HCT116 (cell line): Measurements from ENCODE around the gene MTLN. TPM values are rescaled to one million over a fixed set of nuclear protein-coding genes. Genes with fewer than 3 reads are reported as not detected.
A peak's percentile ranks its signal among the peaks of the same experiment; 100 is the strongest.

Experiments
- ATAC-seq: fragments of 200-7000 bp; cut with Tn5 transposase; 2 replicates; pipeline ENCODE4 v1.9.1; 2020; ENCODE audit warnings: mild to moderate bottlenecking, moderate library complexity
- BruUV-seq: library from RNA; stranded (reverse); fragments of 400-500 nt; replicated peaks from 2 replicates; lab custom pipeline; 2021; lab: Mats Ljungman, UMichigan
- CTCF ChIA-PET: fragments of 300-600 bp; sonication (Branson Sonifier 250); formaldehyde crosslinking; loops from one replicate; lab custom pipeline; 2021; ENCODE audit warnings: antibody characterized with exemption; lab: Charles Lee
- POLR2A ChIA-PET: fragments of 300-600, 350-600 bp; sonication (Branson Sonifier 250); formaldehyde crosslinking; loops from one replicate; lab custom pipeline; 2021; ENCODE audit warnings: antibody characterized with exemption; lab: Charles Lee
- RAD21 ChIA-PET, 2 experiments: fragments of 300-600 bp; sonication (Branson Sonifier 250); formaldehyde crosslinking; loops; one replicate each; lab custom pipeline; 2023; ENCODE audit warnings: low total read pairs in 2 of 2; ENCODE audit not compliant: uncharacterized antibody in 2 of 2, unreplicated experiment in 2 of 2, low non-redundant PET in 1 of 2; lab: Charles Lee
- DNase-seq: peaks from one replicate; pipeline ENCODE4 v3.0.0-alpha.2; 2010; ENCODE audit warnings: low read depth, low spot score
- H2AFZ ChIP-seq: fragments of 200-600 bp; shearing (Covaris generic), sonication (generic); 2 replicates; pipeline ENCODE4 v1.6.1; 2017; ENCODE audit warnings: low read depth, mixed run types, mixed read lengths, antibody characterized with exemption, low read length; ENCODE audit not compliant: poor library complexity, severe bottlenecking
- H3K27ac ChIP-seq: 2 replicates; pipeline ENCODE4 v1.5.1; 2012; ENCODE audit warnings: low read depth, low read length
- H3K27me3 ChIP-seq: fragments of 200-600 bp; sonication (generic); 2 replicates; pipeline ENCODE4 v1.6.1; 2016; ENCODE audit warnings: mixed run types, low read length, mixed read lengths; ENCODE audit not compliant: insufficient read depth
- H3K36me3 ChIP-seq, 2 experiments: fragments of 200-500 bp in 1 of 2; fragments of 200-600 bp in 1 of 2; sonication (Bioruptor generic) in 1 of 2; sonication (generic) in 1 of 2; 2 replicates each; pipeline versions ENCODE4 v1.5.1 to v1.6.1; 2014 to 2016; ENCODE audit warnings: low read length in 2 of 2, inconsistent platforms in 1 of 2, mixed read lengths in 1 of 2, mixed run types in 1 of 2; ENCODE audit not compliant: insufficient read depth in 2 of 2, control insufficient read depth in 1 of 2
- H3K4me1 ChIP-seq, 2 experiments: fragments of 200-600 bp in 1 of 2; sonication (generic) in 1 of 2; 2 replicates each; pipeline versions ENCODE4 v1.5.1 to v1.6.1; 2012 to 2017; ENCODE audit warnings: low read length in 2 of 2, inconsistent platforms in 1 of 2, mild to moderate bottlenecking in 1 of 2, mixed read lengths in 1 of 2, mixed run types in 1 of 2, moderate library complexity in 1 of 2; ENCODE audit not compliant: insufficient read depth in 2 of 2, control insufficient read depth in 1 of 2
- H3K4me2 ChIP-seq: fragments of 200-600 bp; sonication (generic); 2 replicates; pipeline ENCODE4 v1.6.1; 2017; ENCODE audit warnings: mixed run types, low read length, mixed read lengths
- H3K4me3 ChIP-seq, 2 experiments: fragments of 200-600 bp in 1 of 2; sonication (generic) in 1 of 2; replicated peaks in 1 of 2; 2 replicates each; pipeline ENCODE4 v1.5.1; 2011 to 2016; ENCODE audit warnings: low read length in 2 of 2, control low read depth in 1 of 2, low read depth in 1 of 2, mild to moderate bottlenecking in 1 of 2, mixed read lengths in 1 of 2, mixed run types in 1 of 2
- H3K79me2 ChIP-seq: fragments of 200-600 bp; sonication (generic); 2 replicates; pipeline ENCODE4 v1.6.1; 2017; ENCODE audit warnings: mild to moderate bottlenecking, mixed run types, low read length, moderate library complexity, mixed read lengths; ENCODE audit not compliant: insufficient read depth
- H3K9ac ChIP-seq: fragments of 200-600 bp; sonication (generic); 2 replicates; pipeline ENCODE4 v1.6.1; 2016; ENCODE audit warnings: low read length, mixed read lengths
- H3K9me2 ChIP-seq: fragments of 200-600 bp; sonication (generic), shearing (Covaris generic); 2 replicates; pipeline ENCODE4 v1.6.1; 2017; ENCODE audit warnings: mixed run types, mild to moderate bottlenecking, moderate library complexity; ENCODE audit not compliant: insufficient read depth
- H3K9me3 ChIP-seq, 2 experiments: fragments of 200-500 bp in 1 of 2; fragments of 200-600 bp in 1 of 2; sonication (Bioruptor generic) in 1 of 2; sonication (generic) in 1 of 2; 2 replicates each; pipeline ENCODE4 v1.6.1; 2014 to 2017; ENCODE audit warnings: low read length in 2 of 2, mixed read lengths in 2 of 2, inconsistent platforms in 1 of 2, low read depth in 1 of 2, mild to moderate bottlenecking in 1 of 2, mixed run types in 1 of 2, moderate library complexity in 1 of 2; ENCODE audit not compliant: control insufficient read depth in 1 of 2, insufficient read depth in 1 of 2
- H4K20me1 ChIP-seq: fragments of 200-600 bp; sonication (generic), shearing (Covaris generic); 2 replicates; pipeline ENCODE4 v1.6.1; 2017; ENCODE audit warnings: mixed run types, mild to moderate bottlenecking, moderate library complexity; ENCODE audit not compliant: insufficient read depth
- CBX3 ChIP-seq: IDR thresholded peaks from 2 replicates; pipeline ENCODE4 v1.6.1; 2012; ENCODE audit warnings: low read depth
- EZH2 ChIP-seq: fragments of 200-600 bp; sonication (generic); IDR thresholded peaks from 2 replicates; pipeline ENCODE4 v1.6.1; 2017; ENCODE audit warnings: antibody characterized with exemption, mixed run types
- EZH2phosphoT487 ChIP-seq: fragments of 200-600 bp; IDR thresholded peaks from 2 replicates; pipeline ENCODE4 v1.6.1; 2018; ENCODE audit warnings: antibody characterized with exemption, borderline replicate concordance
- JUND ChIP-seq: IDR thresholded peaks from 2 replicates; pipeline ENCODE4 v1.6.1; 2012
- POLR2A ChIP-seq: IDR thresholded peaks from 2 replicates; pipeline ENCODE4 v1.7.0; 2011; ENCODE audit warnings: borderline replicate concordance; ENCODE audit not compliant: insufficient read depth, insufficient read length; ENCODE audit errors: extremely low read depth
- RAD21 ChIP-seq: IDR thresholded peaks from 2 replicates; pipeline ENCODE4 v1.6.1; 2012; ENCODE audit warnings: low read depth, mild to moderate bottlenecking
- SIN3A ChIP-seq: IDR thresholded peaks from 2 replicates; pipeline ENCODE4 v1.6.1; 2012; ENCODE audit warnings: low read depth
- SP1 ChIP-seq: IDR thresholded peaks from 2 replicates; pipeline ENCODE4 v1.6.1; 2012; ENCODE audit warnings: low read depth
- ZFX ChIP-seq: fragments of 450-650 bp; IDR thresholded peaks from 2 replicates; pipeline ENCODE4 v1.6.1; 2017
- intact Hi-C: fragments of 100-400 bp; cut with micrococcal nuclease; formaldehyde crosslinking; loops from 2 replicates; pipeline ENCODE4 v1.10.0; 2022
- total RNA-seq: library from RNA; stranded (reverse); gene quantifications from one replicate; pipeline ENCODE4 v1.2.1, GENCODE V29; 2021; ENCODE audit not compliant: unreplicated experiment
- TF ChIP-seq, protein P1 (sequence below): IDR thresholded peaks from 2 replicates; pipeline ENCODE4 v1.6.1; 2012

MTLN gene
- total RNA-seq, 1 experiment from 2014 or later, result 35.7 TPM

DNA sequence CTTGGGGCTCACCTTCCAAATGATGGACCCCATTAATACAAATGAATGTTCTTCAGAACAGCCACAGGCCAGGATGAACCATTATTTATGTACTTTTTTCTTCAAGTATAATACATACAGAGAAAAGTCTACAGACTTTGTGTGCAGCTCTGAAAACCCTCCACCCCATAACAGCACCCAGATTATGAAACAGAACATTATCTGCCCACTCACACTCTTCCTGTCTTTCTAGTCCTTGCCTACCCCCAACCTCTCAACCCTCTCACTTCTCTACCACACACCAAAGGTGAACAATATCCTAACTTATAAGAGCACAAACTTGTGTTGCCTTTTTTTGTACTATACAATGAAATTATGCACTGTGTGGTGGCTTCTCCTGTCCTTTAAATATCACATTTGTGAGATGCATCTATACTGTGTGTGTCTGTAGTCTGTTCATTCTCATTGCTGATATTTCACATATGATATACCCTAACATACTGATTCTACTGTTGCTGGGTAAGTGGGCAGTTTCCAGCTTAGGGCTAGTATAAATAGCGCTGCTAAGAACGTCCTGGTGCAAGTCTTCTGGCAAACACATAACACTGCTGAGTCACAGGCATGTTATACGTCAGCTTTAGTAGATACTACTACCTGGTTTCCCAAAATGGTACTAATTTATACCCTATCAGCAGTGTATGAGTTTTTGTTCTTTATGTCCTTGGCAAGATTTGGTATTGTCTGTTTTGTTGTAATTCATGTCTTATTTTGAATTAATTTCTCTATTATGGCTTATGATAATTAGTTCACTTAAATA, 6.5 kb downstream of the MTLN start:
- ChIA-PET RAD21 (no interaction called here), POLR2A (no interaction called here), CTCF (no interaction called here)
- H3K4me1 ChIP-seq, result peaks cover under 1 to 18% of the 10 kb centered on the region in 2 experiments; a peak in 3 of 4 replicates
- H3K9me2 ChIP-seq, result no peaks in the 10 kb centered on the region
- no peak overlapping the region for H3K27ac ChIP-seq
- peak overlapping the region; percentile 75 to 78; a peak in 3 of 4 replicates for H3K4me3 ChIP-seq
- no peaks in the 10 kb centered on the region for H3K27me3 ChIP-seq
- H3K4me2 ChIP-seq, result peak overlapping the region; percentile 87
- 0 out of 4 replicates have a peak, but pooled peaks cover 0 to 2% of the 10 kb centered on the region in 2 experiments for H3K36me3 ChIP-seq
- ATAC-seq, result no peak
- no TSS peak for BruUV-seq
- no peak overlapping the region for H3K9ac ChIP-seq
- TF ChIP-seq CBX3 (no peak), SP1 (no peak), ZFX (no peak), SIN3A (no peak), POLR2A (no peak), EZH2 (no peak), JUND (no peak), RAD21 (no peak), EZH2phosphoT487 (no peak)
- TF ChIP-seq, protein P1, sequence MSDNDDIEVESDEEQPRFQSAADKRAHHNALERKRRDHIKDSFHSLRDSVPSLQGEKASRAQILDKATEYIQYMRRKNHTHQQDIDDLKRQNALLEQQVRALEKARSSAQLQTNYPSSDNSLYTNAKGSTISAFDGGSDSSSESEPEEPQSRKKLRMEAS, result no peak
- intact Hi-C loops, result no loop called here
- H2AFZ ChIP-seq, result peak overlapping the region; percentile 63
- no peak for DNase-seq
- peaks cover under 1% of the 10 kb centered on the region for H3K79me2 ChIP-seq
- H4K20me1 ChIP-seq, result no peaks in the 10 kb centered on the region
- H3K9me3 ChIP-seq, result no peaks in the 10 kb centered on the region
